Mesenchymal stem cell (in vitro differentiated cells and primary cell): Measurements from ENCODE around the gene IMPA2.
A peak's percentile ranks its signal among the peaks of the same experiment; 100 is the strongest.
"Not testable (repeated sequence)": the region's sequence is repeated elsewhere in the genome, so short reads cannot be mapped to it uniquely, and the experiment has no call there.

Experiments
- DNase-seq: peaks from one replicate; pipeline ENCODE4 v3.0.0-alpha.2; 2013
- H2AFZ ChIP-seq: one replicate; pipeline ENCODE4 v1.6.1; 2013; ENCODE audit warnings: low read depth, mild to moderate bottlenecking, control low read depth, inconsistent platforms, low read length, moderate library complexity
- H2AK5ac ChIP-seq: 2 replicates; pipeline ENCODE4 v1.6.1; 2013; ENCODE audit warnings: low read length, moderate library complexity, mild to moderate bottlenecking, inconsistent platforms; ENCODE audit not compliant: severe bottlenecking
- H2BK120ac ChIP-seq: one replicate; pipeline ENCODE4 v1.6.1; 2013; ENCODE audit warnings: low read depth, mild to moderate bottlenecking, inconsistent platforms, low read length, moderate library complexity
- H2BK12ac ChIP-seq, 2 experiments: one replicate each; pipeline ENCODE4 v1.6.1; 2013; ENCODE audit warnings: inconsistent platforms in 2 of 2, low read length in 2 of 2, mild to moderate bottlenecking in 2 of 2, moderate library complexity in 2 of 2, control low read depth in 1 of 2
- H2BK15ac ChIP-seq: one replicate; pipeline ENCODE4 v1.6.1; 2013; ENCODE audit warnings: mild to moderate bottlenecking, low read depth, inconsistent platforms; ENCODE audit not compliant: poor library complexity, severe bottlenecking
- H2BK5ac ChIP-seq: 2 replicates; pipeline ENCODE4 v1.6.1; 2013; ENCODE audit warnings: low read depth, mild to moderate bottlenecking, low read length, control low read depth, inconsistent platforms; ENCODE audit not compliant: poor library complexity, severe bottlenecking
- H3K14ac ChIP-seq, 2 experiments: one replicate each; pipeline ENCODE4 v1.6.1; 2013; ENCODE audit warnings: inconsistent platforms in 2 of 2, low read length in 2 of 2, control low read depth in 1 of 2, mild to moderate bottlenecking in 1 of 2, moderate library complexity in 1 of 2
- H3K18ac ChIP-seq, 2 experiments: one replicate each; pipeline ENCODE4 v1.6.1; 2013; ENCODE audit warnings: inconsistent platforms in 2 of 2, low read length in 2 of 2, control low read depth in 1 of 2, low read depth in 1 of 2, mild to moderate bottlenecking in 1 of 2
- H3K23ac ChIP-seq, 2 experiments: one replicate each; pipeline ENCODE4 v1.6.1; 2013; ENCODE audit warnings: inconsistent platforms in 2 of 2, low read length in 2 of 2, mild to moderate bottlenecking in 2 of 2, moderate library complexity in 2 of 2, control low read depth in 1 of 2
- H3K27ac ChIP-seq: 2 replicates; pipeline ENCODE4 v1.5.1; 2013; ENCODE audit warnings: mild to moderate bottlenecking, moderate library complexity, low read length, control low read depth, inconsistent platforms; ENCODE audit not compliant: poor library complexity, severe bottlenecking
- H3K27me3 ChIP-seq, 2 experiments: 2 replicates each; pipeline versions ENCODE4 v1.6.1 to v1.7.0; 2013; ENCODE audit warnings: low read length in 2 of 2, mild to moderate bottlenecking in 2 of 2, moderate library complexity in 2 of 2, control low read depth in 1 of 2, inconsistent platforms in 1 of 2; ENCODE audit not compliant: control insufficient read depth in 1 of 2, insufficient read depth in 1 of 2
- H3K36me3 ChIP-seq, 2 experiments: 2 replicates each; pipeline versions ENCODE4 v1.6.1 to v1.7.0; 2013; ENCODE audit warnings: low read length in 2 of 2, control low read depth in 1 of 2, inconsistent platforms in 1 of 2, low read depth in 1 of 2, mild to moderate bottlenecking in 1 of 2; ENCODE audit not compliant: insufficient read depth in 2 of 2, control insufficient read depth in 1 of 2
- H3K4ac ChIP-seq, 2 experiments: one replicate each; pipeline ENCODE4 v1.6.1; 2013; ENCODE audit warnings: inconsistent platforms in 2 of 2, low read length in 2 of 2, mild to moderate bottlenecking in 2 of 2, moderate library complexity in 2 of 2, control low read depth in 1 of 2, low read depth in 1 of 2
- H3K4me1 ChIP-seq: 2 replicates; pipeline ENCODE4 v1.6.1; 2013; ENCODE audit warnings: low read depth, low read length, control low read depth; ENCODE audit not compliant: control insufficient read depth, insufficient read depth
- H3K4me2 ChIP-seq: 2 replicates; pipeline ENCODE4 v1.6.1; 2013; ENCODE audit warnings: low read length, mild to moderate bottlenecking, inconsistent platforms; ENCODE audit not compliant: poor library complexity, severe bottlenecking
- H3K4me3 ChIP-seq, 2 experiments: 2 replicates each; pipeline versions ENCODE4 v1.5.1 to v1.7.0; 2013; ENCODE audit warnings: low read length in 2 of 2, mild to moderate bottlenecking in 2 of 2, control low read depth in 1 of 2, low read depth in 1 of 2; ENCODE audit not compliant: insufficient read depth in 1 of 2
- H3K79me1 ChIP-seq: replicated peaks from 2 replicates; pipeline ENCODE4 v1.6.1; 2013; ENCODE audit warnings: mild to moderate bottlenecking, control low read depth, low read length, inconsistent platforms; ENCODE audit not compliant: poor library complexity, severe bottlenecking
- H3K9ac ChIP-seq: 2 replicates; pipeline ENCODE4 v1.7.0; 2013; ENCODE audit warnings: mild to moderate bottlenecking, low read length, moderate library complexity
- H3K9me3 ChIP-seq: 2 replicates; pipeline ENCODE4 v1.7.0; 2013; ENCODE audit warnings: mild to moderate bottlenecking, low read length; ENCODE audit not compliant: control insufficient read depth
- H4K8ac ChIP-seq: one replicate; pipeline ENCODE4 v1.6.1; 2013; ENCODE audit warnings: inconsistent platforms, mild to moderate bottlenecking, low read length, moderate library complexity
- H4K91ac ChIP-seq: one replicate; pipeline ENCODE4 v1.6.1; 2013; ENCODE audit warnings: mild to moderate bottlenecking, low read length, inconsistent platforms
- WGBS: methylation state at CpG from one replicate; pipeline ENCODE4 v1.1.7; 2013; ENCODE audit warnings: mixed read lengths; 5-methylcytosine and 5-hydroxymethylcytosine counted together

Gene IMPA2

DNA sequence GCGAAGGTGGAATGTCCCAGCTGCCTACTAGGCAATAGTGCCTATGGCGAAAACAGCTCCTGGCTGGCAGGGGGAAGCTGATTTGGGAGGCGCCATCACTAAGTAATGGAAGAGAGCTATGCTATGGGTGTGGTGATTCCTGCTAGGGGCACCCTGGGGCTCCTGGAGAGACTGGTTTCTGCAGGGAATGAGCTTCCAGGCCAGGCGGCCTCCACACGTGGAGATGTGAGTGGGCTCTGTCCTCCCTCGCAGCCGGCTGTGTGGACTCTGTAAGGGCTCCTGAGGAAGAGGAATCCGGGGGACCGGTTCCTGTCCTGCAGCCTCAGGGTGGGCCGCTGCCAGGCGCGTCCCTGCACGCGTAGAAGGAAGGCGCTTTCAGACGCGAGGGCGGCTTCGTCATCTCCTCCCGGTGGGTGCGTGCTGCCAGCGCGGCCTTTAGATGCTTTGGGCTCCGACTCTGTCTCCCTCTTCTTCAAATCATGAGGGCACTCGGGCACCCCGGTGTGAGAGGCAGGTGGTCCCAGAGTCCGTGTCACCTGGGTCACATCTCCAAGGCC lies 56.9 kb downstream of the IMPA2 start:
- peak overlapping the region; percentile 86 for H3K9ac ChIP-seq
- DNase-seq, result no peak
- H2AFZ ChIP-seq, result no peak overlapping the region
- no peak overlapping the region for H2BK5ac ChIP-seq
- H3K36me3 ChIP-seq, result peaks cover 0 to 6% of the 10 kb centered on the region in 2 experiments
- H3K4ac ChIP-seq, result peak overlapping the region in 1 of 2 experiments; percentile 50
- no peak overlapping the region for H2BK12ac ChIP-seq
- H2AK5ac ChIP-seq, result no peak overlapping the region
- WGBS, result 31% methylated on average over 27 of the region's 27 CpGs
- H4K8ac ChIP-seq, result peak overlapping the region; percentile 43
- no peaks in the 10 kb centered on the region for H3K9me3 ChIP-seq
- peak overlapping the region; percentile 95 for H3K4me2 ChIP-seq
- H3K27ac ChIP-seq, result no peak overlapping the region
- H2BK120ac ChIP-seq, result no peak overlapping the region
- H3K14ac ChIP-seq, result no peak overlapping the region
- H3K18ac ChIP-seq, result no peak overlapping the region
- peak overlapping the region; percentile 57 to 75 for H3K4me3 ChIP-seq
- H3K23ac ChIP-seq, result no peak overlapping the region
- no peak overlapping the region for H4K91ac ChIP-seq
- peaks cover 21% of the 10 kb centered on the region for H3K4me1 ChIP-seq
- no peak overlapping the region for H2BK15ac ChIP-seq
- H3K27me3 ChIP-seq, result no peaks in the 10 kb centered on the region
- no peaks in the 10 kb centered on the region for H3K79me1 ChIP-seq

DNA sequence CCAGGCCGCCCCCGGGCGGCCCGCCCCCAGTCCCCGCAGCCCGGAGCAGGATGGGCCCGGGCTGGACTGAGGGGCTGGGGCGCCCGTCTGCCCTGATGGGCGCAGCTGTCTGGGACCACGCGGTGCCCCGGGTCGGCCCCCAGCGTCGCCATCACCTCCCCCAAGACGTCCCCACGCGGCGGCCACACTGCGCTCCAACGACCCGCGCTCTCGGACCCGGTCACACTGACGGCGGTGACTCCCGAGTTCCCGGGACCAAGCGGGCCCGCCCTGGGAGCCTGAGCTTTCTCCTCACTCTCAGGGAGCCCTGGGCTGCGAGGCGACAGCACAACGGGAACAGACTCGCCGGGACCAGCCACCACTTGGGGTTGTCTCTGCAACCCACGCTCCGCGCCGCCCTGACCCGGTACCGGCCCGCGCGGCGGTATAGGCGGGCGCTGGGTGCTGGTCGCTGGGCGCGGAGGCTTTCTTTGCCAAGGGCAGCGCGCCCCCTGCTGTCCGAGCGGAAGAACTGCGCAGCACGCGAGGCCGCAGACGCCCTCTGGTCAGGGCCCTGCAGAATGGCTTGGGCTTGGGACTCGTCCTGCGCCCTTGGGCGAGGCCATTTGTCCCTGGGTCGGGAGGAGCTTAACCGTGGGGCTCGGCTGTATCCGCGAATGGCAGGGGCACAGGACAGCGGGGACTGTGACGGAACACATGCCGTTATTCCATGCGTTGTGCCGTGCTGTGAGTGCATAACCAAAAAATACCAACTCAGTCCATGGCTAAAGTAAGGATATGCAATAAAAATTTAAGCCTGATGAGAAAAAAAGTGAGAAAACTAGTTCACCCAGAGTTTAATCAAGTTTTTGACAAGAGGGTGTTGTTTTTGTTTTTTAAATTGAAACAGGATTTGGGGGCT lies 57.6 kb downstream of the IMPA2 start:
- Histone ChIP-seq H2AFZ (peak overlapping the region; percentile 73), H3K18ac (peak overlapping the region; percentile 46 to 78), H3K4me2 (peak overlapping the region; percentile 95), H4K8ac (peak overlapping the region; percentile 89), H2BK15ac (peak overlapping the region; percentile 32), H3K4me3 (peak overlapping the region; percentile 57 to 75), H2BK5ac (no peak overlapping the region), H3K79me1 (no peaks in the 10 kb centered on the region), H3K9me3 (no peaks in the 10 kb centered on the region), H3K27me3 (no peaks in the 10 kb centered on the region), H2AK5ac (no peak overlapping the region), H3K4ac (peak overlapping the region; percentile 15 to 50), H3K9ac (peak overlapping the region; percentile 86), H3K14ac (peak overlapping the region in 1 of 2 experiments; percentile 82), H3K4me1 (peaks cover 19% of the 10 kb centered on the region), H3K27ac (no peak overlapping the region), H2BK12ac (peak overlapping the region in 1 of 2 experiments; percentile 83), H2BK120ac (peak overlapping the region; percentile 50), H4K91ac (peak overlapping the region; percentile 61), H3K36me3 (peaks cover 0 to 6% of the 10 kb centered on the region in 2 experiments), H3K23ac (peak overlapping the region in 1 of 2 experiments; percentile 77)
- DNase-seq, result peak; percentile 76
- WGBS, result 1% methylated on average over 66 of the region's 74 CpGs

DNA sequence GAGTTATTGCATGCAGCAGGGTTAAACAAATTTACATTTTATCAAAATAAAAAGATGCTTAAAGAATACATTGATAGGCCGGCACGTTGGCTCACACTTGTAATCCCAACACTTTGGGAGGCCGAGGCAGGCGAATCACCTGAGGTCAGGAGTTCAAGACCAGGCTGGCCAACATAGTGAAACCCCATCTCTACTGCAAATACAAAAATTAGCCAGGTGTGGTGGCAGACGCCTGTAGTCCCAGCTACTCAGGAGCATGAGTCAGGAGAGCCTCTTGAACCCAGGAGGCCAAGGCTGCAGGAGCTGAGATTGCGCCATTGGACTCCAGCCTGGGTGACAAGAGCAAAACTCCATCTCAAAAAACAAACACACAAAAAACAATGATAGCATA lies 58.2 kb downstream of the IMPA2 start:
- WGBS, result 92% methylated on average over 5 of the region's 6 CpGs

DNA sequence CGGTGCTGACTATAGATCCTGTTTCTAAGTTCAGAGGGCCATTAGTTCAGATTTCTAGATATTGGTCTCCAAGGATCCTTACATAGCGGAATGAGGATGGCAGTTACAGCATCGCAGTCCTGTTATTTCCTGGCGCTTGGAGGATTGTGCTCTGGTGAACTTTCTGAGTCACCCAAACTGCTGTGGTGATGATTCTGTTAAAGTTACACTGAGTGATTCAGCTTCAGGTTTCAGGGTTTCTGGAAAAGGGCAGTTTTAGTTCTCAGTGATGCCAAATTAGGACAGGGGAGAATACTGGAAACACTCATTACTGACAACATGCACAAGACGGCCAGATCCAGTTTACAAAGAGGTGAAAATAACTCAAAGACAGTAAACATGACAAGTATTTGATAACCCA lies 60.3 kb downstream of the IMPA2 start:
- H3K23ac ChIP-seq, result no peak overlapping the region
- H4K8ac ChIP-seq, result no peak overlapping the region
- DNase-seq, result peak; percentile 87
- H3K4me1 ChIP-seq, result peaks cover 25% of the 10 kb centered on the region
- peak overlapping the region; percentile 67 for H3K27ac ChIP-seq
- H3K9ac ChIP-seq, result peak overlapping the region; percentile 62
- no peak overlapping the region for H2BK12ac ChIP-seq
- H3K36me3 ChIP-seq, result no peaks in the 10 kb centered on the region
- H3K18ac ChIP-seq, result no peak overlapping the region
- no peak overlapping the region for H3K4ac ChIP-seq
- no peak overlapping the region for H3K4me2 ChIP-seq
- H3K4me3 ChIP-seq, result no peak overlapping the region
- H2AFZ ChIP-seq, result no peak overlapping the region
- H3K14ac ChIP-seq, result no peak overlapping the region
- no peaks in the 10 kb centered on the region for H3K79me1 ChIP-seq
- 18% methylated on average over 5 of the region's 5 CpGs for WGBS
- no peak overlapping the region for H2BK15ac ChIP-seq
- no peaks in the 10 kb centered on the region for H3K9me3 ChIP-seq
- no peaks in the 10 kb centered on the region for H3K27me3 ChIP-seq
- H2BK5ac ChIP-seq, result no peak overlapping the region
- no peak overlapping the region for H2BK120ac ChIP-seq
- no peak overlapping the region for H2AK5ac ChIP-seq
- H4K91ac ChIP-seq, result no peak overlapping the region

More for the DNA sequence above, 58.2 kb downstream of the IMPA2 start:
- not testable (repeated sequence) for H3K27me3 ChIP-seq, H3K79me1 ChIP-seq, H3K23ac ChIP-seq, H2BK12ac ChIP-seq, H3K27ac ChIP-seq, H2AK5ac ChIP-seq, H4K8ac ChIP-seq, H2BK15ac ChIP-seq, H3K4me3 ChIP-seq, H3K36me3 ChIP-seq, H3K4me2 ChIP-seq, H3K9me3 ChIP-seq, H3K4ac ChIP-seq, H2BK120ac ChIP-seq, DNase-seq, H3K14ac ChIP-seq, H2BK5ac ChIP-seq, H2AFZ ChIP-seq, H3K18ac ChIP-seq, H4K91ac ChIP-seq
- peak overlapping the region; percentile 86 for H3K9ac ChIP-seq
- H3K4me1 ChIP-seq, result peaks cover 19% of the 10 kb centered on the region
